GM10847 (cell line): ENCODE measurements around the gene DOCK6.

ENCODE experiments used
- POLR2A ChIP-seq: IDR thresholded peaks from 2 replicates; pipeline ENCODE4 v1.6.1; 2011; ENCODE audit not compliant: insufficient read length; ENCODE audit errors: extremely low read depth

Gene DOCK6

GRCh38 chr19:11187441-11187840 is 74.9 kb downstream of the DOCK6 start:
- no peak for TF ChIP-seq POLR2A

- no peak for TF ChIP-seq POLR2A
Observed at GRCh38 chr19:11182994-11183393, 79.3 kb downstream of the DOCK6 start.

- TF ChIP-seq POLR2A = no peak
Observed at GRCh38 chr19:11181488-11181887, 80.8 kb downstream of the DOCK6 start.

- no peak for TF ChIP-seq POLR2A
Observed at GRCh38 chr19:11180346-11180745, 82.0 kb downstream of the DOCK6 start.

GRCh38 chr19:11179716-11180297 is 82.5 kb downstream of the DOCK6 start:
- no peak for TF ChIP-seq POLR2A

GRCh38 chr19:11177592-11177991 is 84.7 kb downstream of the DOCK6 start:
- TF ChIP-seq POLR2A = no peak

- no peak for TF ChIP-seq POLR2A
Observed at GRCh38 chr19:11176466-11177193, 85.7 kb downstream of the DOCK6 start.

- no peak for TF ChIP-seq POLR2A
Observed at GRCh38 chr19:11175920-11176319, 86.4 kb downstream of the DOCK6 start.

GRCh38 chr19:11174336-11174735 is 88.0 kb downstream of the DOCK6 start:
- no peak for TF ChIP-seq POLR2A

- no peak for TF ChIP-seq POLR2A
Observed at GRCh38 chr19:11173516-11174155, 88.7 kb downstream of the DOCK6 start.

GRCh38 chr19:11172576-11172975 is 89.7 kb downstream of the DOCK6 start:
- no peak for TF ChIP-seq POLR2A

GRCh38 chr19:11171144-11171543 is 91.2 kb downstream of the DOCK6 start:
- TF ChIP-seq POLR2A = no peak

- TF ChIP-seq POLR2A = no peak
Observed at GRCh38 chr19:11169896-11170678, 92.2 kb downstream of the DOCK6 start.

GRCh38 chr19:11168568-11168967 is 93.8 kb downstream of the DOCK6 start:
- TF ChIP-seq POLR2A = no peak

GRCh38 chr19:11166281-11167142 is 95.8 kb downstream of the DOCK6 start:
- TF ChIP-seq POLR2A = no peak
